ENCODE results near the gene LONRF2. TPM values are rescaled to one million over a fixed set of nuclear protein-coding genes. Genes with fewer than 3 reads are reported as not detected.

Gene LONRF2
- polyA plus RNA-seq, 1 donor (not counting 4 experiments of a cell fraction or from before 2014, with no cell fraction given), result not detected

- no peak for FAIRE-seq
- H3K4me2 ChIP-seq (ENCODE audit: control insufficient read depth, extremely low read depth, insufficient read depth, low read depth, low read length), result no peak overlapping the region
- H3K27me3 ChIP-seq (ENCODE audit: control insufficient read depth, extremely low read depth, insufficient read depth, low read length), result no peaks in the 10 kb centered on the region
- no peak overlapping the region for H2AFZ ChIP-seq (ENCODE audit: control insufficient read depth, low read length)
- no peak overlapping the region for H3K9ac ChIP-seq (ENCODE audit: control insufficient read depth, extremely low read depth, insufficient read depth, low read length)
- no peaks in the 10 kb centered on the region for H3K4me1 ChIP-seq (ENCODE audit: control insufficient read depth, extremely low read depth, insufficient read depth, low read length)
- H3K36me3 ChIP-seq (ENCODE audit: control insufficient read depth in 2 of 2, extremely low read depth in 1 of 2, insufficient read depth in 2 of 2, low read length in 2 of 2), result no peaks in the 10 kb centered on the region
- H4K20me1 ChIP-seq (ENCODE audit: control insufficient read depth, extremely low read depth, insufficient read depth, low read length), result no peaks in the 10 kb centered on the region
- H3K4me3 ChIP-seq (ENCODE audit: control insufficient read depth in 2 of 3, extremely low read depth in 1 of 3, insufficient read depth in 2 of 3, low read depth in 1 of 3, low read length in 3 of 3), result no peak overlapping the region
- H3K27ac ChIP-seq (ENCODE audit: control insufficient read depth, insufficient read depth, low read length), result no peak overlapping the region
- no peaks in the 10 kb centered on the region for H3K9me1 ChIP-seq (ENCODE audit: control insufficient read depth, extremely low read depth, insufficient read depth, low read length)
- no peak for TF ChIP-seq CTCF (optimal IDR thresholded peaks at IDR 0.05 in 1 of 3, IDR thresholded peaks at IDR 0.05 in 1 of 3, conservative IDR thresholded peaks at IDR 0.05 in 1 of 3; ENCODE audit: extremely low read depth in 1 of 3, insufficient read depth in 2 of 3, low read length in 3 of 3)
- no peak for TF ChIP-seq EZH2 (IDR thresholded peaks at IDR 0.05; ENCODE audit: low read length)
- DNase-seq (ENCODE audit: low read depth, low spot score), result no peak
- H3K79me2 ChIP-seq (ENCODE audit: control insufficient read depth, insufficient read depth, low read length), result no peaks in the 10 kb centered on the region
- no peaks in the 10 kb centered on the region for H3K9me3 ChIP-seq (ENCODE audit: control insufficient read depth, low read depth, low read length)
- dilution Hi-C loops (cut with MboI; ENCODE audit: extremely low pct_ligation_motif_present, low sequenced_read_pairs), result no loop called here
These were observed 77.3 kb downstream of the LONRF2 start for GRCh38 chr2:100244881-100245605.

GRCh38 chr2:100243631-100244030 lies 78.7 kb downstream of the LONRF2 start:
- Histone ChIP-seq H3K4me3 (ENCODE audit: control insufficient read depth in 2 of 3, extremely low read depth in 1 of 3, insufficient read depth in 2 of 3, low read depth in 1 of 3, low read length in 3 of 3) (no peak overlapping the region), H4K20me1 (ENCODE audit: control insufficient read depth, extremely low read depth, insufficient read depth, low read length) (no peaks in the 10 kb centered on the region), H3K9me3 (ENCODE audit: control insufficient read depth, low read depth, low read length) (no peaks in the 10 kb centered on the region), H3K79me2 (ENCODE audit: control insufficient read depth, insufficient read depth, low read length) (no peaks in the 10 kb centered on the region), H3K4me1 (ENCODE audit: control insufficient read depth, extremely low read depth, insufficient read depth, low read length) (no peaks in the 10 kb centered on the region), H3K9ac (ENCODE audit: control insufficient read depth, extremely low read depth, insufficient read depth, low read length) (no peak overlapping the region), H3K36me3 (ENCODE audit: control insufficient read depth in 2 of 2, extremely low read depth in 1 of 2, insufficient read depth in 2 of 2, low read length in 2 of 2) (no peaks in the 10 kb centered on the region), H3K9me1 (ENCODE audit: control insufficient read depth, extremely low read depth, insufficient read depth, low read length) (no peaks in the 10 kb centered on the region), H2AFZ (ENCODE audit: control insufficient read depth, low read length) (no peak overlapping the region), H3K27me3 (ENCODE audit: control insufficient read depth, extremely low read depth, insufficient read depth, low read length) (no peaks in the 10 kb centered on the region), H3K27ac (ENCODE audit: control insufficient read depth, insufficient read depth, low read length) (no peak overlapping the region), H3K4me2 (ENCODE audit: control insufficient read depth, extremely low read depth, insufficient read depth, low read depth, low read length) (no peak overlapping the region)
- DNase-seq (ENCODE audit: low read depth, low spot score), result no peak
- dilution Hi-C loops (cut with MboI; ENCODE audit: extremely low pct_ligation_motif_present, low sequenced_read_pairs), result no loop called here
- no peak for TF ChIP-seq CTCF (optimal IDR thresholded peaks at IDR 0.05 in 1 of 3, IDR thresholded peaks at IDR 0.05 in 1 of 3, conservative IDR thresholded peaks at IDR 0.05 in 1 of 3; ENCODE audit: extremely low read depth in 1 of 3, insufficient read depth in 2 of 3, low read length in 3 of 3)
- TF ChIP-seq EZH2 (IDR thresholded peaks at IDR 0.05; ENCODE audit: low read length), result no peak
- FAIRE-seq, result no peak

Data from keratinocyte (primary cell).